Adrenal gland (tissue), 5 donors: Measurements from ENCODE around the gene GKN1.

Experiments used
- POLR2A ChIP-seq, 2 donors: fragments of 450-650 bp; IDR thresholded peaks; one replicate each; pipeline ENCODE4 v1.6.1; 2017; ENCODE audit warnings: antibody characterized with exemption in 2 of 2, mild to moderate bottlenecking in 2 of 2, moderate library complexity in 1 of 2
- TF ChIP-seq, protein P1 (sequence below), 6 experiments: fragments of 450-650 bp in 4 of 6; fragments of 200-600 bp in 2 of 6; sonication (generic) in 1 of 6; IDR thresholded peaks; 1 replicate in 5 of 6; 2 replicates in 1 of 6; pipeline versions ENCODE4 v1.5.1 to v1.8.0; 2016 to 2021; ENCODE audit warnings: antibody characterized with exemption in 6 of 6, mild to moderate bottlenecking in 2 of 6, moderate library complexity in 1 of 6
- donor health status: DM: no; HTN: no; CAD: no.

DNA sequence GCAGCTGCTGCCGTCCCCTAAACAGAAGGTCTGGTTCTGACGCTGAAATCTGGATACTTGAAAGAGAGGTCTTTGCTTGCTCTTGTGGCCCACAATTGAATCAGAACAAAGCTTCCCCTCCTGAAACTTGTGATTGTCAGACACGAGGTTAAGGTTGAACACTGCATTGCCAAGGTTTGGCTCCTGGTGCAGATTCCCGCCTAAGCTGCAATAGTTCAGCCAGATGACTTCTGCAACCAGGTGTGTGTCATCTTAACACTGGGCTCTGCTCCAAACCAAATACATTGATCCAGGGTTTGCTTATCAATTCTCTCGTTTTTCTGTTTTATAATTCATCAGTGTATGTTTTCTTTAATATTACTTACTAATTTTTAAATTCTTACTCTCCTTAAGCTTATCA, 14.6 kb downstream of the GKN1 start:
- no peak for TF ChIP-seq POLR2A (IDR thresholded peaks at IDR 0.05)
- TF ChIP-seq, protein P1, sequence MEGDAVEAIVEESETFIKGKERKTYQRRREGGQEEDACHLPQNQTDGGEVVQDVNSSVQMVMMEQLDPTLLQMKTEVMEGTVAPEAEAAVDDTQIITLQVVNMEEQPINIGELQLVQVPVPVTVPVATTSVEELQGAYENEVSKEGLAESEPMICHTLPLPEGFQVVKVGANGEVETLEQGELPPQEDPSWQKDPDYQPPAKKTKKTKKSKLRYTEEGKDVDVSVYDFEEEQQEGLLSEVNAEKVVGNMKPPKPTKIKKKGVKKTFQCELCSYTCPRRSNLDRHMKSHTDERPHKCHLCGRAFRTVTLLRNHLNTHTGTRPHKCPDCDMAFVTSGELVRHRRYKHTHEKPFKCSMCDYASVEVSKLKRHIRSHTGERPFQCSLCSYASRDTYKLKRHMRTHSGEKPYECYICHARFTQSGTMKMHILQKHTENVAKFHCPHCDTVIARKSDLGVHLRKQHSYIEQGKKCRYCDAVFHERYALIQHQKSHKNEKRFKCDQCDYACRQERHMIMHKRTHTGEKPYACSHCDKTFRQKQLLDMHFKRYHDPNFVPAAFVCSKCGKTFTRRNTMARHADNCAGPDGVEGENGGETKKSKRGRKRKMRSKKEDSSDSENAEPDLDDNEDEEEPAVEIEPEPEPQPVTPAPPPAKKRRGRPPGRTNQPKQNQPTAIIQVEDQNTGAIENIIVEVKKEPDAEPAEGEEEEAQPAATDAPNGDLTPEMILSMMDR (IDR thresholded peaks at IDR 0.05) = no peak
